Parathyroid adenoma (tissue), 2 donors: Measurements from ENCODE around the gene COX19.

Source experiments
- H2AFZ ChIP-seq: fragments of 300-600 bp; sonication (generic); one replicate; pipeline ENCODE4 v1.7.0; 2017; ENCODE audit warnings: antibody characterized with exemption, mild to moderate bottlenecking
- H3K27ac ChIP-seq: fragments of 300-600 bp; sonication (generic); one replicate; pipeline ENCODE4 v1.7.0; 2017
- H3K27me3 ChIP-seq: fragments of 300-600 bp; sonication (generic); one replicate; pipeline ENCODE4 v1.7.0; 2017; ENCODE audit warnings: low read length; ENCODE audit not compliant: control insufficient read depth, insufficient read depth
- H3K36me3 ChIP-seq: fragments of 300-600 bp; sonication (generic); one replicate; pipeline ENCODE4 v1.7.0; 2017; ENCODE audit warnings: low read length; ENCODE audit not compliant: control insufficient read depth, insufficient read depth
- H3K4me1 ChIP-seq: fragments of 300-600 bp; sonication (generic); one replicate; pipeline ENCODE4 v1.7.0; 2017; ENCODE audit warnings: control low read depth
- H3K4me2 ChIP-seq: fragments of 300-600 bp; sonication (generic); one replicate; pipeline ENCODE4 v1.7.0; 2017; ENCODE audit warnings: low read length
- H3K4me3 ChIP-seq: fragments of 300-600 bp; sonication (generic); one replicate; pipeline ENCODE4 v1.7.0; 2017; ENCODE audit warnings: low read depth, low read length
- H3K79me2 ChIP-seq: fragments of 300-600 bp; sonication (generic); one replicate; pipeline ENCODE4 v1.7.0; 2017; ENCODE audit warnings: control low read depth
- H3K9ac ChIP-seq: fragments of 300-600 bp; sonication (generic); one replicate; pipeline ENCODE4 v1.7.0; 2017; ENCODE audit warnings: mild to moderate bottlenecking
- H3K9me3 ChIP-seq: fragments of 300-600 bp; sonication (generic); one replicate; pipeline ENCODE4 v1.7.0; 2017; ENCODE audit warnings: low read length; ENCODE audit not compliant: control insufficient read depth
- CTCF ChIP-seq: fragments of 300-600 bp; sonication (generic); IDR thresholded peaks from one replicate; pipeline ENCODE4 v1.7.0; 2017; ENCODE audit warnings: antibody characterized with exemption, mild to moderate bottlenecking
- donor health status: primary hyperparathyroidism.

Gene COX19

GRCh38 chr7:990933-991728, 15.8 kb upstream of the COX19 start:
- Histone ChIP-seq H3K9ac (no peak overlapping the region), H3K9me3 (no peaks in the 10 kb centered on the region), H3K4me3 (no peak overlapping the region), H3K4me2 (no peak overlapping the region), H2AFZ (no peak overlapping the region), H3K27me3 (no peaks in the 10 kb centered on the region), H3K4me1 (peaks cover 2% of the 10 kb centered on the region), H3K79me2 (no peaks in the 10 kb centered on the region), H3K36me3 (no peaks in the 10 kb centered on the region), H3K27ac (no peak overlapping the region)
- no peak for TF ChIP-seq CTCF

GRCh38 chr7:990352-990932, 15.1 kb upstream of the COX19 start:
- Histone ChIP-seq H3K4me2 (no peak overlapping the region), H3K27ac (no peak overlapping the region), H3K9me3 (no peaks in the 10 kb centered on the region), H2AFZ (no peak overlapping the region), H3K4me1 (peaks cover 2% of the 10 kb centered on the region), H3K79me2 (no peaks in the 10 kb centered on the region), H3K36me3 (no peaks in the 10 kb centered on the region), H3K9ac (no peak overlapping the region), H3K4me3 (no peak overlapping the region), H3K27me3 (no peaks in the 10 kb centered on the region)
- no peak for TF ChIP-seq CTCF

- H3K9me3 ChIP-seq = no peaks in the 10 kb centered on the region
- H3K27ac ChIP-seq = no peak overlapping the region
- TF ChIP-seq CTCF = no peak
Observed at GRCh38 chr7:988963-989529, 13.7 kb upstream of the COX19 start.

GRCh38 chr7:988426-988911, 13.1 kb upstream of the COX19 start:
- no peaks in the 10 kb centered on the region for H3K79me2 ChIP-seq
- H3K27me3 ChIP-seq = no peaks in the 10 kb centered on the region
- H3K4me3 ChIP-seq = no peak overlapping the region
- H3K27ac ChIP-seq = no peak overlapping the region
- H2AFZ ChIP-seq = peak overlapping the region; percentile 73
- H3K9me3 ChIP-seq = no peaks in the 10 kb centered on the region
- no peaks in the 10 kb centered on the region for H3K36me3 ChIP-seq
- H3K4me2 ChIP-seq = no peak overlapping the region
- H3K9ac ChIP-seq = no peak overlapping the region
- H3K4me1 ChIP-seq = peaks cover 2% of the 10 kb centered on the region
- no peak for TF ChIP-seq CTCF

More at GRCh38 chr7:988963-989529, 13.7 kb upstream of the COX19 start:
- no peaks in the 10 kb centered on the region for H3K36me3 ChIP-seq
- H3K9ac ChIP-seq = no peak overlapping the region
- H3K4me2 ChIP-seq = no peak overlapping the region
- H3K79me2 ChIP-seq = no peaks in the 10 kb centered on the region
- H2AFZ ChIP-seq = no peak overlapping the region
- H3K4me3 ChIP-seq = no peak overlapping the region
- H3K27me3 ChIP-seq = no peaks in the 10 kb centered on the region
- H3K4me1 ChIP-seq = peaks cover 2% of the 10 kb centered on the region
